IMR-90 (cell line): Measurements from ENCODE around the gene WIPI1. TPM values are rescaled to one million over a fixed set of nuclear protein-coding genes. Genes with fewer than 3 reads are reported as not detected.

ENCODE experiments used
- ATAC-seq: fragments of 200-7000 bp; cut with Tn5 transposase; 2 replicates; pipeline ENCODE4 v1.9.1; 2020; ENCODE audit warnings: low read depth, mild to moderate bottlenecking, moderate library complexity
- BruUV-seq: library from RNA; stranded (reverse); fragments of 400-500 nt; replicated peaks from 2 replicates; lab custom pipeline; 2021; lab: Mats Ljungman, UMichigan
- CTCF ChIA-PET: fragments of 300-600 bp; formaldehyde crosslinking; extraction: SDS; loops from one replicate; lab custom pipeline; 2021; ENCODE audit warnings: antibody characterized with exemption; lab: Yijun Ruan, JAX
- POLR2A ChIA-PET: fragments of 300-600 bp; sonication (Branson Sonifier 250); formaldehyde crosslinking; loops from one replicate; lab custom pipeline; 2022; ENCODE audit warnings: antibody characterized with exemption; ENCODE audit not compliant: unreplicated experiment; lab: Charles Lee
- DNase-seq: peaks from one replicate; pipeline ENCODE4 v3.0.0; 2013
- H2AFZ ChIP-seq: replicated peaks from 2 replicates; pipeline ENCODE3; 2013; ENCODE audit warnings: low read length, mild to moderate bottlenecking; ENCODE audit not compliant: poor library complexity
- H2AK5ac ChIP-seq: 2 replicates; pipeline ENCODE4 v1.6.1; 2013; ENCODE audit warnings: low read depth, low read length, inconsistent platforms
- H2AK9ac ChIP-seq: replicated peaks from 2 replicates; pipeline ENCODE3; 2013; ENCODE audit warnings: mild to moderate bottlenecking, low read depth, low read length, moderate library complexity; ENCODE audit not compliant: poor library complexity
- H2BK120ac ChIP-seq: 2 replicates; pipeline ENCODE4 v1.6.1; 2013; ENCODE audit warnings: low read depth, low read length, inconsistent platforms
- H2BK15ac ChIP-seq: 3 replicates; pipeline ENCODE4 v1.6.1; 2013; ENCODE audit warnings: low read depth, low read length, inconsistent platforms
- H2BK20ac ChIP-seq: 2 replicates; pipeline ENCODE4 v1.6.1; 2013; ENCODE audit warnings: low read depth, mild to moderate bottlenecking, inconsistent platforms, low read length, moderate library complexity
- H2BK5ac ChIP-seq: 2 replicates; pipeline ENCODE4 v1.6.1; 2013; ENCODE audit warnings: mild to moderate bottlenecking, low read depth, low read length, inconsistent platforms; ENCODE audit not compliant: poor library complexity, severe bottlenecking
- H3K14ac ChIP-seq: replicated peaks from 2 replicates; pipeline ENCODE4 v1.6.1; 2013; ENCODE audit warnings: low read depth, low read length, inconsistent platforms
- H3K18ac ChIP-seq: 2 replicates; pipeline ENCODE4 v1.6.1; 2013; ENCODE audit warnings: low read depth, low read length, control low read depth
- H3K23ac ChIP-seq: 2 replicates; pipeline ENCODE4 v1.6.1; 2013; ENCODE audit warnings: low read depth, low read length, inconsistent platforms
- H3K27ac ChIP-seq: 2 replicates; pipeline ENCODE4 v1.5.1; 2013; ENCODE audit warnings: mild to moderate bottlenecking, control low read depth, low read length; ENCODE audit not compliant: insufficient read depth
- H3K27me3 ChIP-seq: 2 replicates; pipeline ENCODE4 v1.6.1; 2013; ENCODE audit warnings: low read length; ENCODE audit not compliant: control insufficient read depth, insufficient read depth
- H3K36me3 ChIP-seq: 2 replicates; pipeline ENCODE4 v1.6.1; 2013; ENCODE audit warnings: low read length, mixed read lengths; ENCODE audit not compliant: control insufficient read depth, insufficient read depth
- H3K4ac ChIP-seq: 2 replicates; pipeline ENCODE4 v1.6.1; 2013; ENCODE audit warnings: low read depth, low read length, inconsistent platforms
- H3K4me1 ChIP-seq: 2 replicates; pipeline ENCODE4 v1.6.1; 2013; ENCODE audit warnings: low read length, mixed read lengths; ENCODE audit not compliant: control insufficient read depth, insufficient read depth
- H3K4me2 ChIP-seq: 2 replicates; pipeline ENCODE4 v1.6.1; 2013; ENCODE audit warnings: low read depth, mild to moderate bottlenecking, control low read depth, low read length, moderate library complexity
- H3K4me3 ChIP-seq: 2 replicates; pipeline ENCODE4 v1.5.1; 2013; ENCODE audit warnings: low read depth, mild to moderate bottlenecking, control low read depth, low read length, moderate library complexity; ENCODE audit not compliant: insufficient read depth
- H3K56ac ChIP-seq: 2 replicates; pipeline ENCODE4 v1.6.1; 2013; ENCODE audit warnings: low read length, inconsistent platforms; ENCODE audit not compliant: insufficient read depth; ENCODE audit errors: extremely low read depth
- H3K79me1 ChIP-seq, 2 experiments: 2 replicates each; pipeline ENCODE4 v1.6.1; 2013; ENCODE audit warnings: low read length in 2 of 2, inconsistent platforms in 1 of 2, low read depth in 1 of 2
- H3K9ac ChIP-seq: 2 replicates; pipeline ENCODE4 v1.6.1; 2013; ENCODE audit warnings: low read depth, low read length, control low read depth
- H3K9me1 ChIP-seq: 2 replicates; pipeline ENCODE4 v1.6.1; 2013; ENCODE audit warnings: low read length, inconsistent platforms; ENCODE audit not compliant: insufficient read depth
- H3K9me3 ChIP-seq: 2 replicates; pipeline ENCODE4 v1.6.1; 2013; ENCODE audit warnings: low read length; ENCODE audit not compliant: control insufficient read depth, insufficient read depth
- H4K20me1 ChIP-seq: 2 replicates; pipeline ENCODE4 v1.6.1; 2013; ENCODE audit warnings: low read length, inconsistent platforms; ENCODE audit not compliant: insufficient read depth
- H4K5ac ChIP-seq: 2 replicates; pipeline ENCODE4 v1.6.1; 2013; ENCODE audit warnings: mild to moderate bottlenecking, low read depth, low read length, control low read depth
- H4K8ac ChIP-seq, 2 experiments: 2 replicates each; pipeline ENCODE4 v1.6.1; 2013; ENCODE audit warnings: low read depth in 2 of 2, low read length in 2 of 2, control low read depth in 1 of 2, inconsistent platforms in 1 of 2
- H4K91ac ChIP-seq: 2 replicates; pipeline ENCODE4 v1.6.1; 2013; ENCODE audit warnings: low read depth, low read length, inconsistent platforms; ENCODE audit not compliant: insufficient read depth
- CEBPB ChIP-seq: IDR thresholded peaks from 2 replicates; pipeline ENCODE4 v1.6.1; 2012; ENCODE audit warnings: low read depth, low read length, improper control_type of control experiment
- CHD1 ChIP-seq: IDR thresholded peaks from 2 replicates; pipeline ENCODE4 v1.6.1; 2012; ENCODE audit warnings: low read depth, low read length, improper control_type of control experiment
- FOS ChIP-seq: fragments of 150-350 bp; IDR thresholded peaks from 2 replicates; pipeline ENCODE4 v1.6.1; 2016; ENCODE audit warnings: low read depth, low read length
- MAFK ChIP-seq: IDR thresholded peaks from 2 replicates; pipeline ENCODE4 v1.6.1; 2012; ENCODE audit warnings: low read depth, low read length, improper control_type of control experiment
- MXI1 ChIP-seq: IDR thresholded peaks from 2 replicates; pipeline ENCODE4 v1.6.1; 2012; ENCODE audit warnings: low read depth, mild to moderate bottlenecking, low read length, moderate library complexity, borderline replicate concordance
- RAD21 ChIP-seq: IDR thresholded peaks from 2 replicates; pipeline ENCODE4 v1.6.1; 2012; ENCODE audit warnings: low read length, improper control_type of control experiment
- WGBS, 2 experiments: methylation state at CpG; one replicate each; pipeline versions ENCODE4 v1.1.5 to v1.1.7; 2013; ENCODE audit warnings: missing lambda C conversion rate in 2 of 2; ENCODE audit not compliant: insufficient read length in 1 of 2; ENCODE audit errors: extremely low coverage in 2 of 2; 5-methylcytosine and 5-hydroxymethylcytosine counted together
- dilution Hi-C: fragments of 300-500 bp; cut with HindIII; formaldehyde crosslinking; loops from one replicate; pipeline ENCODE4 v1.14.3; 2018; ENCODE audit warnings: low sequenced_read_pairs; ENCODE audit not compliant: unreplicated experiment
- in situ Hi-C: fragments of 300-500 bp; cut with MboI; formaldehyde crosslinking; loops from 3 replicates; pipeline ENCODE4 v1.14.3; 2019; ENCODE audit warnings: low sequenced_read_pairs, inconsistent platforms, mixed read lengths
- intact Hi-C: fragments of 100-400 bp; cut with micrococcal nuclease; formaldehyde crosslinking; loops from 2 replicates; pipeline ENCODE4 v1.10.0; 2022
- polyA plus RNA-seq, 3 experiments: library from polyadenylated mRNA; depleted of rRNA; stranded (reverse); fragments of >200 nt; gene quantifications; 2 replicates each; pipeline ENCODE4 v1.2.3, GENCODE V29; 2012; ENCODE audit warnings: low replicate concordance in 1 of 3
- total RNA-seq: library from RNA; depleted of rRNA; stranded (reverse); fragments of >200 nt; gene quantifications from 2 replicates; pipeline ENCODE4 v1.2.3, GENCODE V29; 2012
- TF ChIP-seq, protein P1 (sequence below): conservative IDR thresholded peaks from 2 replicates; pipeline ENCODE4 v1.5.1; 2012; ENCODE audit warnings: mild to moderate bottlenecking, low read depth, low read length, improper control_type of control experiment

WIPI1 gene
- total and polyA plus RNA-seq, 2 of the 4 experiments (the other 2 are of a cell fraction): 78.6 to 129 TPM

DNA sequence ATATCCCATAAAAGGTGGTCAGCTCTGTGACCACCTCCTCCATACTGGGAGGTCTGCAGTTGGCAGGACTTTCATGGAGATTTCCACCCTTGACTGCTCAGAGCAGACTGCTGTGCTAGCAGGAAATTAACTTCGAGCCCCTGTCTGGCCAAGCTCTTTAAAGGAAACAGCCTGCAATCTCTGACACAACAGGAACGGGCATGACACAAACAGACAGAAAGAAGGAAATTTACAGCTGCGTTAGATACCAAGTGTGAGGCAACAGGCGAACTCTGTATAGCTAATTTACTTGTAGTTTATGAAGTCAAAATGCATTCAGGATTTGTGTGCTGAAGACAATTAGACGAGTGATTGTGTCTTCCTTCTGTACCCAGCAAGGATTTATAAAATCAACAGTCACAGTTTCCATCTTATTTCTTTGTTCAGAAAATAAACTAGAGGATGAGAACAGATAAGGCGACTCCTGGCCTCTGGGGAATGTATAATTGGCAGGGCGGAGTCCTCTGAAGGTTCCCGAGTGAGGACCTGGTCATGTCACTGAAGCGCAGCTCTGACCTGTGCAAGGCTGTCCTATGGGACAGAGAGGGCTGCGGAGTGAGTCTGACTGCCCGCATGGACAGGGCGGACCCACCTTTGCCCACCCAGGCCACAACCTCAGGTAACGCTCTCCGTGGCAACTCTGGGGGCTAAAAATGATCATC, 16.1 kb downstream of the WIPI1 start:
- H3K27ac ChIP-seq: no peak overlapping the region
- H3K27me3 ChIP-seq: no peaks in the 10 kb centered on the region
- no peak overlapping the region for H2BK120ac ChIP-seq
- ChIA-PET POLR2A (interaction anchor here (0.7 kb wide), 1 partner anchor 485 kb away, joined by 3 read pairs; no protein-coding TSS in a partner anchor), CTCF (no interaction called here)
- no peak overlapping the region for H2BK5ac ChIP-seq
- no peak overlapping the region for H3K4me3 ChIP-seq
- BruUV-seq: no TSS peak
- no peak overlapping the region for H3K4ac ChIP-seq
- intact Hi-C loops (no loop called here), dilution Hi-C loops (no loop called here), in situ Hi-C loops (no loop called here)
- no peaks in the 10 kb centered on the region for H3K9me3 ChIP-seq
- no peak for ATAC-seq
- peaks cover under 1% of the 10 kb centered on the region; the same call in 1 of the 2 replicates for H4K20me1 ChIP-seq
- WGBS, 2 experiments: 100% methylated on average over 1 of the region's 14 CpGs; no CpG with 5 or more reads in 1 of the 2 experiments
- no peak overlapping the region for H3K18ac ChIP-seq
- no peak overlapping the region for H2AFZ ChIP-seq
- no peak overlapping the region for H3K23ac ChIP-seq
- no peak overlapping the region for H2AK5ac ChIP-seq
- H4K8ac ChIP-seq: no peak overlapping the region
- TF ChIP-seq, protein P1, sequence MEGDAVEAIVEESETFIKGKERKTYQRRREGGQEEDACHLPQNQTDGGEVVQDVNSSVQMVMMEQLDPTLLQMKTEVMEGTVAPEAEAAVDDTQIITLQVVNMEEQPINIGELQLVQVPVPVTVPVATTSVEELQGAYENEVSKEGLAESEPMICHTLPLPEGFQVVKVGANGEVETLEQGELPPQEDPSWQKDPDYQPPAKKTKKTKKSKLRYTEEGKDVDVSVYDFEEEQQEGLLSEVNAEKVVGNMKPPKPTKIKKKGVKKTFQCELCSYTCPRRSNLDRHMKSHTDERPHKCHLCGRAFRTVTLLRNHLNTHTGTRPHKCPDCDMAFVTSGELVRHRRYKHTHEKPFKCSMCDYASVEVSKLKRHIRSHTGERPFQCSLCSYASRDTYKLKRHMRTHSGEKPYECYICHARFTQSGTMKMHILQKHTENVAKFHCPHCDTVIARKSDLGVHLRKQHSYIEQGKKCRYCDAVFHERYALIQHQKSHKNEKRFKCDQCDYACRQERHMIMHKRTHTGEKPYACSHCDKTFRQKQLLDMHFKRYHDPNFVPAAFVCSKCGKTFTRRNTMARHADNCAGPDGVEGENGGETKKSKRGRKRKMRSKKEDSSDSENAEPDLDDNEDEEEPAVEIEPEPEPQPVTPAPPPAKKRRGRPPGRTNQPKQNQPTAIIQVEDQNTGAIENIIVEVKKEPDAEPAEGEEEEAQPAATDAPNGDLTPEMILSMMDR: no peak
- no peak for TF ChIP-seq CEBPB
- TF ChIP-seq FOS: no peak
- no peak for TF ChIP-seq MXI1
- TF ChIP-seq CHD1: no peak
- no peak for TF ChIP-seq MAFK
- TF ChIP-seq RAD21: no peak
- H4K91ac ChIP-seq: no peak overlapping the region
- no peak overlapping the region for H2BK20ac ChIP-seq
- H4K5ac ChIP-seq: no peak overlapping the region
- peaks cover 0 to 16% of the 10 kb centered on the region in 2 experiments; a peak in 3 of 4 replicates for H3K79me1 ChIP-seq
- peaks cover 30% of the 10 kb centered on the region for H3K36me3 ChIP-seq
- H3K14ac ChIP-seq: no peak overlapping the region
- H2BK15ac ChIP-seq: no peak overlapping the region
- no peak overlapping the region for H2AK9ac ChIP-seq
- peaks cover 8% of the 10 kb centered on the region for H3K4me1 ChIP-seq
- no peak overlapping the region for H3K56ac ChIP-seq
- no peak overlapping the region for H3K9ac ChIP-seq
- H3K4me2 ChIP-seq: no peak overlapping the region
- DNase-seq: peak; percentile 7
- peaks cover 4% of the 10 kb centered on the region; the same call in 1 of the 2 replicates for H3K9me1 ChIP-seq
